Measurements from ENCODE around the gene CDKN1A. TPM values are rescaled to one million over a fixed set of nuclear protein-coding genes. Genes with fewer than 3 reads are reported as not detected.

CDKN1A gene
- polyA plus RNA-seq, 3 donors = 117 to 1,223 (median 144) TPM

GRCh38 chr6:36682328-36683144 is 4.0 kb downstream of the CDKN1A start:
- peaks cover 8 to 39% of the 10 kb centered on the region in 2 donors for H3K36me3 ChIP-seq (replicated peaks in 1 of 2; ENCODE audit: control insufficient read depth in 1 of 2, insufficient read depth in 2 of 2, low read length in 2 of 2)
- H3K4me2 ChIP-seq (replicated peaks; ENCODE audit: extremely low read depth, low read length, poor library complexity, severe bottlenecking) = peak overlapping the region; percentile 38
- peak overlapping the region; percentile 37 to 76 for H3K27ac ChIP-seq (ENCODE audit: low read depth in 1 of 2, low read length in 2 of 2)
- Mint-ChIP-seq H3K9me3 (peaks cover 0 to 6% (median 0%) of the 10 kb centered on the region in 7 donors), H3K27ac (peak overlapping the region; percentile 79 to 96 (median 89)), H3K27me3 (ENCODE audit: low read depth in 3 of 3) (peaks cover 10 to 22% (median 13%) of the 10 kb centered on the region in 3 donors), H3K4me1 (peaks cover 70% of the 10 kb centered on the region), H3K36me3 (peaks cover 59 to 65% of the 10 kb centered on the region in 2 donors), H3K4me3 (peak overlapping the region; percentile 35 to 66)
- no peaks in the 10 kb centered on the region for H3K9me3 ChIP-seq (replicated peaks in 1 of 2; ENCODE audit: control insufficient read depth in 1 of 2, insufficient read depth in 1 of 2, low read length in 2 of 2)
- H3K4me3 ChIP-seq (replicated peaks in 1 of 3; ENCODE audit: low read depth in 2 of 3, low read length in 3 of 3) = peak overlapping the region in 1 of 3 experiments; percentile 60
- H3K27me3 ChIP-seq (ENCODE audit: control insufficient read depth in 2 of 2, insufficient read depth in 2 of 2, low read length in 2 of 2) = peaks cover 0 to 12% of the 10 kb centered on the region in 2 donors
- TF ChIP-seq CTCF (IDR thresholded peaks at IDR 0.05) = no peak
- intact Hi-C loops (cut with micrococcal nuclease) = loop anchor here (2.0 to 5.0 kb wide), 4 partner anchors 74 to 170 kb away; partner anchors contain the start of gene STK38 (in 1 of the 2)
- H4K20me1 ChIP-seq (ENCODE audit: insufficient read depth, low read length) = peaks cover 82% of the 10 kb centered on the region
- H3K4me1 ChIP-seq (ENCODE audit: control insufficient read depth in 1 of 2, insufficient read depth in 2 of 2, low read length in 2 of 2) = peaks cover 77 to 79% of the 10 kb centered on the region in 2 donors
- peak overlapping the region; percentile 50 for H3K9ac ChIP-seq (ENCODE audit: insufficient read depth, low read length, poor library complexity, severe bottlenecking)
- H3K79me2 ChIP-seq (ENCODE audit: insufficient read depth, low read length) = peaks cover 32% of the 10 kb centered on the region
- 46% methylated on average over 5 of the region's 11 CpGs for WGBS (ENCODE audit: insufficient coverage)
- H2AFZ ChIP-seq (ENCODE audit: insufficient read depth, low read depth, low read length, poor library complexity, severe bottlenecking) = no peak overlapping the region
- peak; percentile 85 to 91 (median 88) for DNase-seq

GRCh38 chr6:36683145-36683655 is 4.7 kb downstream of the CDKN1A start:
- H3K9me3 ChIP-seq (replicated peaks in 1 of 2; ENCODE audit: control insufficient read depth in 1 of 2, insufficient read depth in 1 of 2, low read length in 2 of 2) = no peaks in the 10 kb centered on the region
- peaks cover 70 to 73% of the 10 kb centered on the region in 2 donors for H3K4me1 ChIP-seq (ENCODE audit: control insufficient read depth in 1 of 2, insufficient read depth in 2 of 2, low read length in 2 of 2)
- H3K36me3 ChIP-seq (replicated peaks in 1 of 2; ENCODE audit: control insufficient read depth in 1 of 2, insufficient read depth in 2 of 2, low read length in 2 of 2) = peaks cover 8 to 40% of the 10 kb centered on the region in 2 donors
- Mint-ChIP-seq H3K9me3 (peaks cover 0 to 6% (median 0%) of the 10 kb centered on the region in 7 donors), H3K4me3 (peak overlapping the region in 1 of 2 donors; percentile 35), H3K36me3 (peaks cover 62 to 67% of the 10 kb centered on the region in 2 donors), H3K4me1 (peaks cover 63% of the 10 kb centered on the region), H3K27me3 (ENCODE audit: low read depth in 3 of 3) (peaks cover 6 to 18% (median 7%) of the 10 kb centered on the region in 3 donors), H3K27ac (peak overlapping the region; percentile 79 to 96 (median 90))
- peaks cover 0 to 6% of the 10 kb centered on the region in 2 donors for H3K27me3 ChIP-seq (ENCODE audit: control insufficient read depth in 2 of 2, insufficient read depth in 2 of 2, low read length in 2 of 2)
- 86% methylated on average over 4 of the region's 6 CpGs for WGBS (ENCODE audit: insufficient coverage)
- intact Hi-C loops (cut with micrococcal nuclease) = loop anchor here (2.0 to 5.0 kb wide), 4 partner anchors 74 to 169 kb away; partner anchors contain the start of gene STK38 (in 1 of the 2)
- no peak for TF ChIP-seq CTCF (IDR thresholded peaks at IDR 0.05)
- peak in 1 of 3 donors; percentile 21 for DNase-seq
- H3K4me2 ChIP-seq (replicated peaks; ENCODE audit: extremely low read depth, low read length, poor library complexity, severe bottlenecking) = peak overlapping the region; percentile 38
- peaks cover 82% of the 10 kb centered on the region for H4K20me1 ChIP-seq (ENCODE audit: insufficient read depth, low read length)
- peaks cover 32% of the 10 kb centered on the region for H3K79me2 ChIP-seq (ENCODE audit: insufficient read depth, low read length)
- H3K27ac ChIP-seq (ENCODE audit: low read depth in 1 of 2, low read length in 2 of 2) = peak overlapping the region; percentile 45 to 76
- peak overlapping the region; percentile 50 for H3K9ac ChIP-seq (ENCODE audit: insufficient read depth, low read length, poor library complexity, severe bottlenecking)
- peak overlapping the region in 1 of 3 experiments; percentile 60 for H3K4me3 ChIP-seq (replicated peaks in 1 of 3; ENCODE audit: low read depth in 2 of 3, low read length in 3 of 3)
- no peak overlapping the region for H2AFZ ChIP-seq (ENCODE audit: insufficient read depth, low read depth, low read length, poor library complexity, severe bottlenecking)

All from CD14-positive monocyte (primary cell).